K562 (cell line): Measurements from ENCODE around the gene AGBL1. TPM values are rescaled to one million over a fixed set of nuclear protein-coding genes. Genes with fewer than 3 reads are reported as not detected.

ENCODE experiments used
- FOXJ3 ChIP-seq: sonication (generic); formaldehyde crosslinking; IDR thresholded peaks from 2 replicates; pipeline ENCODE4 v1.4.0; 2020; ENCODE audit warnings: mild to moderate bottlenecking, missing genetic modification reagents
- MGA ChIP-seq: fragments of 450-650 bp; IDR thresholded peaks from 2 replicates; pipeline ENCODE4 v1.6.1; 2016; ENCODE audit warnings: mild to moderate bottlenecking, moderate library complexity
- ZMIZ1 ChIP-seq, 2 experiments: fragments of 150-350 bp in 1 of 2; IDR thresholded peaks; 2 replicates each; pipeline ENCODE4 v1.6.1; 2012 to 2016; ENCODE audit warnings: low read depth in 2 of 2, low read length in 2 of 2, mild to moderate bottlenecking in 1 of 2, moderate library complexity in 1 of 2
- ZNF217 ChIP-seq: sonication (generic); formaldehyde crosslinking; IDR thresholded peaks from 2 replicates; pipeline ENCODE4 v1.8.0; 2022; ENCODE audit warnings: mild to moderate bottlenecking, missing genetic modification reagents
- ZNF24 ChIP-seq: fragments of 450-650 bp; IDR thresholded peaks from 2 replicates; pipeline ENCODE4 v1.6.1; 2016
- polyA plus RNA-seq, 8 experiments: library from polyadenylated mRNA; depleted of rRNA in 4 of 8; stranded (reverse) in 5 of 8; unstranded in 3 of 8; fragments of >200 nt; fragmentation: Nextera tagmentation in 2 of 8; fragmentation: Illumina TruSeq in 1 of 8; extraction: Ambion mirVana in 2 of 8; extraction: Trizol in 1 of 8; gene quantifications; 2 replicates each; pipeline versions ENCODE4 v1.2.1 to v1.2.3, GENCODE V29; 2011 to 2014; ENCODE audit warnings: inconsistent platforms in 1 of 8, missing spikeins in 1 of 8
- total RNA-seq, 7 experiments: library from RNA; depleted of rRNA in 6 of 7; stranded (reverse); fragments of >200 nt in 6 of 7; fragmentation: Illumina TruSeq in 2 of 7; extraction: Trizol in 2 of 7; gene quantifications; 2 replicates each; pipeline versions ENCODE4 v1.2.1 to v1.2.3, GENCODE V29; 2011 to 2021; ENCODE audit warnings: low replicate concordance in 1 of 7

Gene AGBL1
- total and polyA plus RNA-seq, 9 of the 15 experiments (the other 6 are each of a cell fraction or from before 2014, with no cell fraction given): not detected

- TF ChIP-seq ZNF217 (CRISPR knock-in tag): no peak
- no peak for TF ChIP-seq ZMIZ1 (IDR thresholded peaks at IDR 0.05; ENCODE audit: low read depth in 2 of 2, low read length in 2 of 2)
- TF ChIP-seq MGA: no peak
- no peak for TF ChIP-seq ZNF24
- no peak for TF ChIP-seq FOXJ3 (CRISPR knock-in tag)
These were observed 42.0 kb downstream of the AGBL1 start (continued) for GRCh38 chr15:86121568-86122225.
